ENCODE results near the gene ARHGEF6. TPM values are rescaled to one million over a fixed set of nuclear protein-coding genes. Genes with fewer than 3 reads are reported as not detected.

Gene ARHGEF6
- total and polyA plus RNA-seq, 4 experiments from 2014 or later: 77.7 to 86.1 (median 82.4) TPM

GRCh38 chrX:136665258-136665900 is 115.4 kb downstream of the ARHGEF6 start:
- H3K36me3 ChIP-seq (ENCODE audit: insufficient read depth, low read length): peaks cover 10% of the 10 kb centered on the region
- ChIA-PET POLR2A (ENCODE audit: partially characterized antibody) (interaction anchor here (1.0 to 6.3 kb wide), 23 partner anchors 8 to 79 kb away, joined by 3 to 77 read pairs (median 5); no protein-coding TSS in a partner anchor), CTCF (ENCODE audit: partially characterized antibody) (interaction anchor here (0.9 to 3.0 kb wide), 4 partner anchors 10 to 57 kb away, joined by 3 to 11 read pairs (median 5); no protein-coding TSS in a partner anchor)
- peak overlapping the region; percentile 4 for H3K27ac ChIP-seq (ENCODE audit: low read depth, low read length)
- intact Hi-C loops (cut with micrococcal nuclease): no loop called here
- no peaks in the 10 kb centered on the region for H3K27me3 ChIP-seq (ENCODE audit: insufficient read depth, low read length)
- H3K27ac Mint-ChIP-seq: peak overlapping the region; percentile 69 to 95 (median 80)
- H3K36me3 Mint-ChIP-seq: peaks cover 48 to 67% of the 10 kb centered on the region in 2 donors
- no peak overlapping the region for H3K4me3 ChIP-seq (ENCODE audit: low read length in 2 of 2)
- peak overlapping the region in 7 of 8 donors; percentile 33 to 83 (median 49) for H3K4me3 Mint-ChIP-seq
- H3K4me1 Mint-ChIP-seq: peaks cover 52 to 94% (median 71%) of the 10 kb centered on the region in 4 donors
- H3K4me1 ChIP-seq (ENCODE audit: insufficient read depth, low read length): peaks cover 95% of the 10 kb centered on the region
- no peak for DNase-seq
- no peaks in the 10 kb centered on the region for H3K9me3 ChIP-seq (ENCODE audit: control insufficient read depth in 1 of 2, low read length in 2 of 2)
- peaks cover 0 to 6% (median 0%) of the 10 kb centered on the region in 8 donors for H3K9me3 Mint-ChIP-seq
- no peaks in the 10 kb centered on the region for H3K27me3 Mint-ChIP-seq

GRCh38 chrX:136662976-136663375 is 117.8 kb downstream of the ARHGEF6 start:
- H3K36me3 Mint-ChIP-seq: peaks cover 48 to 71% of the 10 kb centered on the region in 2 donors
- ChIA-PET CTCF (ENCODE audit: partially characterized antibody) (no interaction called here), POLR2A (ENCODE audit: partially characterized antibody) (interaction anchor here (1.0 to 7.0 kb wide), 6 partner anchors 11 to 65 kb away, joined by 3 to 163 read pairs (median 4); no protein-coding TSS in a partner anchor)
- Histone ChIP-seq H3K27ac (ENCODE audit: low read depth, low read length) (peak overlapping the region; percentile 60), H3K4me3 (ENCODE audit: low read length in 2 of 2) (no peak overlapping the region), H3K4me1 (ENCODE audit: insufficient read depth, low read length) (peaks cover 97% of the 10 kb centered on the region), H3K27me3 (ENCODE audit: insufficient read depth, low read length) (no peaks in the 10 kb centered on the region), H3K9me3 (ENCODE audit: control insufficient read depth in 1 of 2, low read length in 2 of 2) (no peaks in the 10 kb centered on the region), H3K36me3 (ENCODE audit: insufficient read depth, low read length) (peaks cover 14% of the 10 kb centered on the region)
- no peaks in the 10 kb centered on the region for H3K27me3 Mint-ChIP-seq
- peaks cover 0 to 6% (median 0%) of the 10 kb centered on the region in 8 donors for H3K9me3 Mint-ChIP-seq
- DNase-seq: peak in 4 of 5 donors; percentile 33 to 50 (median 42)
- H3K4me1 Mint-ChIP-seq: peaks cover 54 to 95% (median 72%) of the 10 kb centered on the region in 4 donors
- intact Hi-C loops (cut with micrococcal nuclease): no loop called here
- peak overlapping the region; percentile 56 to 96 (median 94) for H3K27ac Mint-ChIP-seq
- H3K4me3 Mint-ChIP-seq: peak overlapping the region in 7 of 8 donors; percentile 2 to 82 (median 22)

GRCh38 chrX:136662104-136662503 is 118.6 kb downstream of the ARHGEF6 start:
- DNase-seq: peak; percentile 52 to 74 (median 63)
- ChIA-PET CTCF (ENCODE audit: partially characterized antibody) (interaction anchor here (1.0 to 1.3 kb wide), 4 partner anchors 11 to 85 kb away, joined by 3 to 4 read pairs (median 3); no protein-coding TSS in a partner anchor), POLR2A (ENCODE audit: partially characterized antibody) (interaction anchor here (1.0 to 7.0 kb wide), 13 partner anchors 11 to 117 kb away, joined by 3 to 163 read pairs (median 4); no protein-coding TSS in a partner anchor)
- Mint-ChIP-seq H3K9me3 (peaks cover 0 to 6% (median 0%) of the 10 kb centered on the region in 8 donors), H3K36me3 (peaks cover 46 to 71% of the 10 kb centered on the region in 2 donors), H3K27me3 (no peaks in the 10 kb centered on the region), H3K27ac (peak overlapping the region; percentile 56 to 96 (median 94)), H3K4me1 (peaks cover 48 to 95% (median 70%) of the 10 kb centered on the region in 4 donors), H3K4me3 (peak overlapping the region; percentile 13 to 82 (median 41))
- Histone ChIP-seq H3K4me3 (ENCODE audit: low read length in 2 of 2) (peak overlapping the region in 1 of 2 donors; percentile 19), H3K9me3 (ENCODE audit: control insufficient read depth in 1 of 2, low read length in 2 of 2) (no peaks in the 10 kb centered on the region), H3K27ac (ENCODE audit: low read depth, low read length) (peak overlapping the region; percentile 60), H3K36me3 (ENCODE audit: insufficient read depth, low read length) (peaks cover 17% of the 10 kb centered on the region), H3K27me3 (ENCODE audit: insufficient read depth, low read length) (no peaks in the 10 kb centered on the region), H3K4me1 (ENCODE audit: insufficient read depth, low read length) (peaks cover 97% of the 10 kb centered on the region)
- intact Hi-C loops (cut with micrococcal nuclease): no loop called here

- no peak for DNase-seq
- POLR2A ChIA-PET (ENCODE audit: partially characterized antibody): interaction anchor here (0.8 to 7.0 kb wide), 13 partner anchors 10 to 121 kb away, joined by 3 to 163 read pairs (median 26); no protein-coding TSS in a partner anchor
- Histone ChIP-seq H3K27me3 (ENCODE audit: insufficient read depth, low read length) (no peaks in the 10 kb centered on the region), H3K4me3 (ENCODE audit: low read length in 2 of 2) (no peak overlapping the region), H3K36me3 (ENCODE audit: insufficient read depth, low read length) (peaks cover 27% of the 10 kb centered on the region), H3K4me1 (ENCODE audit: insufficient read depth, low read length) (peaks cover 97% of the 10 kb centered on the region), H3K9me3 (ENCODE audit: control insufficient read depth in 1 of 2, low read length in 2 of 2) (no peaks in the 10 kb centered on the region), H3K27ac (ENCODE audit: low read depth, low read length) (peak overlapping the region; percentile 60)
- H3K9me3 Mint-ChIP-seq: peaks cover 0 to 6% (median 0%) of the 10 kb centered on the region in 8 donors
- H3K27ac Mint-ChIP-seq: peak overlapping the region; percentile 11 to 97 (median 83)
- intact Hi-C loops (cut with micrococcal nuclease): loop anchor here (2.0 kb wide), 1 partner anchor 14 kb away; no protein-coding TSS in a partner anchor
- CTCF ChIA-PET (ENCODE audit: partially characterized antibody): interaction anchor here (0.7 to 1.5 kb wide), 4 partner anchors 34 to 84 kb away, joined by 3 to 5 read pairs (median 4); no protein-coding TSS in a partner anchor
- no peaks in the 10 kb centered on the region for H3K27me3 Mint-ChIP-seq
- H3K4me3 Mint-ChIP-seq: peak overlapping the region in 7 of 8 donors; percentile 17 to 97 (median 63)
- H3K36me3 Mint-ChIP-seq: peaks cover 54 to 80% of the 10 kb centered on the region in 2 donors
- H3K4me1 Mint-ChIP-seq: peaks cover 53 to 95% (median 73%) of the 10 kb centered on the region in 4 donors
Measured at GRCh38 chrX:136660896-136661295, 119.8 kb downstream of the ARHGEF6 start.

GRCh38 chrX:136659174-136659573 is 121.6 kb downstream of the ARHGEF6 start:
- Histone ChIP-seq H3K27me3 (ENCODE audit: insufficient read depth, low read length) (no peaks in the 10 kb centered on the region), H3K27ac (ENCODE audit: low read depth, low read length) (peak overlapping the region; percentile 60), H3K36me3 (ENCODE audit: insufficient read depth, low read length) (peaks cover 41% of the 10 kb centered on the region), H3K4me3 (ENCODE audit: low read length in 2 of 2) (peak overlapping the region; percentile 9 to 47), H3K9me3 (ENCODE audit: control insufficient read depth in 1 of 2, low read length in 2 of 2) (no peaks in the 10 kb centered on the region), H3K4me1 (ENCODE audit: insufficient read depth, low read length) (peaks cover 97% of the 10 kb centered on the region)
- DNase-seq: peak in 1 of 5 donors; percentile 69
- Mint-ChIP-seq H3K27ac (peak overlapping the region; percentile 75 to 94 (median 86)), H3K36me3 (peaks cover 64 to 86% of the 10 kb centered on the region in 2 donors), H3K27me3 (no peaks in the 10 kb centered on the region), H3K4me3 (peak overlapping the region; percentile 81 to 99 (median 97)), H3K9me3 (peaks cover 0 to 5% (median 0%) of the 10 kb centered on the region in 8 donors), H3K4me1 (peaks cover 60 to 97% (median 75%) of the 10 kb centered on the region in 4 donors)
- ChIA-PET CTCF (ENCODE audit: partially characterized antibody) (interaction anchor here (0.9 to 2.1 kb wide), 7 partner anchors 9 to 51 kb away, joined by 3 to 10 read pairs (median 3); no protein-coding TSS in a partner anchor), POLR2A (ENCODE audit: partially characterized antibody) (interaction anchor here (0.5 to 7.0 kb wide), 26 partner anchors 8 to 88 kb away, joined by 3 to 163 read pairs (median 6); no protein-coding TSS in a partner anchor)
- intact Hi-C loops (cut with micrococcal nuclease): loop anchor here (1.0 to 2.0 kb wide), 3 partner anchors 8 to 36 kb away; no protein-coding TSS in a partner anchor

GRCh38 chrX:136658151-136658550 is 122.6 kb downstream of the ARHGEF6 start:
- intact Hi-C loops (cut with micrococcal nuclease): loop anchor here (2.0 kb wide), 2 partner anchors 17 to 37 kb away; no protein-coding TSS in a partner anchor
- no peaks in the 10 kb centered on the region for H3K9me3 Mint-ChIP-seq
- H3K9me3 ChIP-seq (ENCODE audit: control insufficient read depth in 1 of 2, low read length in 2 of 2): no peaks in the 10 kb centered on the region
- H3K27me3 ChIP-seq (ENCODE audit: insufficient read depth, low read length): no peaks in the 10 kb centered on the region
- peaks cover 50% of the 10 kb centered on the region for H3K36me3 ChIP-seq (ENCODE audit: insufficient read depth, low read length)
- CTCF ChIA-PET (ENCODE audit: partially characterized antibody): interaction anchor here (0.9 to 2.1 kb wide), 11 partner anchors 8 to 83 kb away, joined by 3 to 10 read pairs (median 3); no protein-coding TSS in a partner anchor
- peak overlapping the region; percentile 84 to 94 (median 92) for H3K27ac Mint-ChIP-seq
- peak in 1 of 5 donors; percentile 41 for DNase-seq
- peaks cover 57 to 99% (median 70%) of the 10 kb centered on the region in 4 donors for H3K4me1 Mint-ChIP-seq
- peaks cover 68 to 91% of the 10 kb centered on the region in 2 donors for H3K36me3 Mint-ChIP-seq
- no peaks in the 10 kb centered on the region for H3K27me3 Mint-ChIP-seq
- H3K27ac ChIP-seq (ENCODE audit: low read depth, low read length): peak overlapping the region; percentile 60
- POLR2A ChIA-PET (ENCODE audit: partially characterized antibody): interaction anchor here (0.8 to 7.0 kb wide), 21 partner anchors 7 to 109 kb away, joined by 3 to 163 read pairs (median 12); no protein-coding TSS in a partner anchor
- peaks cover 99% of the 10 kb centered on the region for H3K4me1 ChIP-seq (ENCODE audit: insufficient read depth, low read length)
- H3K4me3 ChIP-seq (ENCODE audit: low read length in 2 of 2): peak overlapping the region in 1 of 2 donors; percentile 23
- H3K4me3 Mint-ChIP-seq: peak overlapping the region; percentile 81 to 99 (median 97)
